ENCODE data around the gene OR51D1.

OR51D1 gene, protein sequence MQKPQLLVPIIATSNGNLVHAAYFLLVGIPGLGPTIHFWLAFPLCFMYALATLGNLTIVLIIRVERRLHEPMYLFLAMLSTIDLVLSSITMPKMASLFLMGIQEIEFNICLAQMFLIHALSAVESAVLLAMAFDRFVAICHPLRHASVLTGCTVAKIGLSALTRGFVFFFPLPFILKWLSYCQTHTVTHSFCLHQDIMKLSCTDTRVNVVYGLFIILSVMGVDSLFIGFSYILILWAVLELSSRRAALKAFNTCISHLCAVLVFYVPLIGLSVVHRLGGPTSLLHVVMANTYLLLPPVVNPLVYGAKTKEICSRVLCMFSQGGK

DNA sequence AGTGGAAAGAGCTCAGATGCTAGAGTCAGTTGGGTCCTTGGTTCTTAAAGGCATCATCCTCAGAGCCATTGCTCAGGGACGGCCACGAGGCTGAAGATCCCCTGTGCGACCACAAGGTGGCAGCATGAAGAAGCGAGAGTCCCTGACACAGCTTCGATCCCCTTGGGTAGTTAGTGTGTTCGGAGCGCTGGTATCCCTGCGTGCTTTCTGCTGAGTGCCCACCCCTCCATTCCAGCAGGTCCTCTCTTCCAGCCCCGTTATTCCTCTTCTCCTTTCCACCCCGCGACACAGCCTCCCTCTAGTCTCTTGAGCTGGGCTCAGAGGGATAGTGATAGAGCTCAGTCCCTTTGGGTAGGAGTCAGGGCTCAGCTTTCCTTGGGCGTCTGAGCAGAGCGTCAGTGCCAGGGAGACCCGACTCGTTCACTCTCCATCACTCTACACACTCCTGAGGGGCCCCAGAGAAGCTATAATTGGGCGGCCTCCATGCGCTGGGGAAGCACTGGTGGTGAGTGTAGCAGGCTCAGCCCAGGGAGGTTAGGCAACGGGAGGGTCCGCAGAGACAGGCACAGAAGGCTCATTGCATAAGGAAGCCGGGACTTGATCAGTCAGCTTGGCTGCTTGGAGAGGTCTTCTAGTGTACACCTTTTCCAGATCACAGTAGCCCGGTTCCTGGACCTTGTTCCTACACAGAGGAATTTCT lies at the start of gene OR51D1:
TSS of gene OR51D1 (plus strand) at position 516 of the 700 bp plus-strand sequence. CDS start 2,314 bp downstream, outside the sequence.
- DNase-seq: peak; percentile 45

DNA sequence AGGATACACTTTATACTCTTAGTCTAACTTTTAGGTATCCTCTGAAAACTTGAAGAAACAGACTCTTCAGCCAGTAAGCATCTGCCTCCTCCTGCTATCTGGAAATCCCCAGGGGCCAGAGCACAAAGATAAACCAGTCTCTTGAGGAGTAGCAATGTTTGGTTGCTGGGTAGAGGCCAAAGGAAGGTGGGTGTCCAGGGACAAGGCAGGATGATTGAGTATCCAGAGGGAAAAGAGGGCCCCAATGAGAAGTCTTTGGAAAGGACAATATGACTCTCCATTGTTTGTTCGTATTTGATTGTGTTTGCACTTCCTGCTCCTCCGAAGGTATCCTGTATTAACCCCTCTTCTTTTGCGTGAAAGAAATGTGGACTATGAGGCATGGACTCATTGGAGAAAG lies 48.3 kb upstream of the OR51D1 start:
- DNase-seq: no peak

DNA sequence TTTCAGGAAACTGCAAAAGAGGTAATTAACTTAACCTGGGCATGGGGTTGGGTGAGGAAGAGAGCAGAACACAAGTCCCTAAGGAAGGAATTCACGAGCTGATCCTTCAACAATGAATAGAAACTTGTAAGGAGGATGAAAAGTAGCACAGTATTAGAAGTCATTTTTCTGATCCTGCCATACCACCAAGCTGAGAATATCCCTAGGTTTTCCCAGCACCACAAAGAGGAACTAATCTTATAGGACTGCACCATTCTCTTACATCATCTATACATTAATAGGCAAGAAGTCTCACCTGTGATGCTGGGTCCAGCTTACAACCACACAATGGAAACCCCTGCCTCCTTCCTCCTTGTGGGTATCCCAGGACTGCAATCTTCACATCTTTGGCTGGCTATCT lies 43.5 kb upstream of the OR51D1 start, which contains the start of gene OR52I1:
TSS of gene OR52I1 (plus strand) at position 301 of the 400 bp plus-strand sequence. CDS start at position 301, 0 bp downstream.
- DNase-seq: no peak

DNA sequence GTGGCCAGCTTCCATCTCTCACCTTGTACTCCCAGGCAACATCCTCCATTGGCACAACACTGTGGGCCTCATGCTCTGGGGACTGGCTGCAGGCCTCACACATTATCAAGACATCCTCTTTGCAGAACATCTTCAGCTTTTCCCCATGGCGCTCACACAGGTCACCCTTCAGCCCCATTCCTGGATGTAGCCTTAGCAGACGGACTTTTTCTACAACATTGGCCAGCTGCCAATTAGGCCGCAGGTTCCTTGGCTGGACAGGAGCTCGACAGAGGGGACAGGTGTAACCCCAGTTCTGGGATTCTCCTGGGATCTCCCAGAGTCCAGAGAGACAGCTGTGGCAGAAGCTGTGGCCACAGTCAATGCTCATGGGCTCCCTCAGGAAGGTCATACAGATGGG lies 32.2 kb upstream of the OR51D1 start:
- no peak for DNase-seq

DNA sequence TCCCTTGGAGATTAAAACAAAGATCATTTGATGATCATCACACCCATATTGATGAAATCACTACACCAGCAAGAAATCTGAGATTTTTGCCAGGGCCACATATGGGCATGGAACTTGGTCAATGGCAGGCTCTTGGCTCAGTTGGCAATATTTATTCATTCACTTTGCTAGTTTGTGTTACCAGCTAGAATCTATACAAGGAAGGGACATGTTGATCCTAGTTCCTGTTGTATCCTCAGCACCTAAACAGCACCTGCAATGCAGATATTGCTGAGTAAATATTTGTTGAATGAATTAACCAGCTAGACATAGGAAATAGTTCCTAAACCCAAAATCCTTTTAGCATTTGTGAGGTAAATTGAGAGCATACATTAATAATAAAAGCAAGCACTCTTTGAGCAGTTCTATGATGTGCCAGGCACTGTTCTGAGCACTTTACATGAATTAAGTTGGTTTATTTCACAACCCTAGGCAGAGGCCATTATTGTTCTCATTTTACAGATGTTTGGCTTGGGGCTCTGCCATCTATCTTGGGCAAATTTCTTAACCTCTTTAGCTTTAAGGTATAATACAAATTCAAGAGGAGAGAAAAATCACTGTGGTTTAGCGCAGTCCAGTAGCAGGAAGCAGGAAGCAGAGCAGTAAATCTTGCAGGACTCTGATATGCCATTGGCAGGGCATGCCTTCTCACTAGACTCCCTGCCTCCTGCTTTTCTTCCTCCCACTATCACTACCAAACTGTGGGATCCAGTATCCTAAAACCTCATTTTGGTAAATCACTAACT lies 30.9 kb upstream of the OR51D1 start:
- DNase-seq: no peak

DNA sequence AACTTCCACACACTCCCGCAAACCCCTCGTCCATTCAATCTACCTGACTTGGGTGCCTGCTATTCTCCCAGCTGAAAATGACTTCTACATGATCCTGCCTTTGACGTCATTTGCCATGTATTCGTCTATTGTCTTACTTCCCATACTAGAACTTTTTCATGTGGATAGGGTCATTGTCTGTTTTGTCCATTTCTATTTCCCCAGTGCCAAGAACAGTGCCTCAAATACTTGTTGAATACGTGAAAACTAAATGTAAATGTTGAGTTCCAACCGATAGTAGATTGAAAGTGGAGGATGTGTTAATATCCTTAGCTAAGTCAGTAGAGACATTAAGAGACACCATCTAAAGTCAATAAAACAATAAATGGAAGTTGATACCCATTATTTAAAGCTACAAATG lies 30.2 kb upstream of the OR51D1 start:
- no peak for DNase-seq

DNA sequence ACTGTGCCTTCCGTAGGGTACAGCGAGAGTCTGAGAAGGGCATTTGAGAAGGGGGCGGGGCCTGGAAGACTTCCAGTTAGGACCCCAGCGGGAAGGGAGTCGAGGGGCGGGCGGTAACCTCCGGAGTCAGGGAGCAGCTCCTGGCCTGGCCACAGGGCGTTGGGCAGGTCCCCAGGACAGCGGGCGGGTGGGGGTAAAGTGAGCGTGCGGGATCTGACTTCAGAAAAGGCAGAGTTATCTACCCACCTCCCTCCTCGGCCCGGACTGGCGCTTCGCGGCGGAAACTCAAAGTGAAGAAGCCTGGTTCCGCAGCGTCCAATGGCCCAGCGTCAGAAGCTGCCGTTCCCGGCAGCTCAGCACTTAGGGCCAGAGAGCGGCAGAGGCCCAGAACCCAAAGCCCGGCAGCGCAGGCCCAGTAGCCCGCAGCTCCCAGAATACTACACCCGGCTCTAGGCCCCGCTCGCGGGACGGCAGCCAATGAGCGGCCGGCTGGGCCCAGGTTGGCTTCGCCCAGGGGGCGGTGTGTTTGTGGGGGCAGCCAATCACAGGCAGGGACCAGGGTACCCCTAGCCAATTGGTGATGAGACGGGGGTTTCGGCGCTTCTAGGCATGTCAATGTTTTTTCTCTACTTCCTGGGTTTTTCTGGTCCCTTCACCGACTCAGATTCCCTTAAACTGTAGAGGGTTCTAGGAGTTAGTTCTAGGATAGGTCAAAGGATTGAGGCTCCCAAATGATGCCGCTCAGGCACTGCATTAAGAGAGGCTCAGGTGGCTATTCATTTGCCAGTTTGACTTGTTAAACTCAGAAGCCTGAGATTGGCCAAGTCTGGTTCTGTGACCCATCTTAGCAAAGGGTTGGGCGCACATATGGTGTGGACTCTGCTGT lies 29.3 kb upstream of the OR51D1 start, which contains the start of gene TRIM68:
TSS of gene TRIM68 (minus strand) at position 451 of the 886 bp plus-strand sequence. CDS start 2,727 bp downstream, outside the sequence.
- DNase-seq: peak; percentile 93

DNA sequence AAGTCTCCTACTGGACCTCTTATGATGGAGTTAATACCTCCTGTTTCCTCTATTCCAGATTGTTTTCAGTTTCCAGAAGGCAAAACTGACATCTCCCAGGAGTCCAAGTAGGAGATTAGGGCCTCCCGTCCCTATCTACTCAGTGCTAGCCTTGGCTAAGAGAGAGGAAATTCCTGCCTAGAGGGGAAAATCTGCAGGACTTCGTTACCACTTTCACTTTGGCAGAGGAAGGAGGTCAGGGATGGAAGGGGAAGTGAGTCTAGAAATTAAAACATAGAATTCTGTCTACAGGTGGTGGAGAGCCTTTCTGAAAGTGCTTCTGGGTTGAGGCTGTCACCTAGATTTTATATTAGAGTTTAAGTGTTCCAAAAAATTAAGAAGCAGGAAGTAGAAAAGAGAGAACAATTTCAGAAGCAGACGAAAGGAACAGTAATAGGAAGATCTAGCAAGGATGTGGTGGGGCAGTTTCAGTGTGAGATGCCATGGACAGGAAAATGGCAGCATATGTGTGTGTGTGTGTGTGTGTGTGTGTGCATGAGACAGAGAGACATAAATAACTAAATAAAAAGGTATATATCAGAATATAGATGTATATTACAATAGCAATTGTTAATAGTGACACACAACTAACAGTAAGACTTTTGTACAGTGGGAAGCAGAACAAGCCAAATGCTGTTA lies 26.9 kb upstream of the OR51D1 start:
- DNase-seq: no peak

DNA sequence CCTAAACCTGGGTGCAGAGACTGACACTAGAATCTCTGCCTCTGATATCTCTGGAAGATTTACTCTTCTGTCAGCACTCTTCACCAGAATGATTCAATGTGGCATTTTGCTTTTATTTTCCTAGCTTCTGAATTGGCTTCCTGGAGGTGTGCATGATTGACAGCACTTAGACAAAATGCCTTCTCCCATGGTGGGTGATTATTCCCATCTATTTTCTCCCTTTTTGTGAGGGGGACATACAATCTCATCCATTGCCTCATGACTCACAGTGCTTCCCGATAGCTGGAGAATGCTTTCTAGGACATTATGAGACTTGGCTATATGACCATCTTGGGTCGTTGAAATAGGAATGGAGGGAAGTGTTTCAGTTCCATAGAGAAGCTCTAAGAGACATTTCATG lies 25.3 kb upstream of the OR51D1 start:
- DNase-seq: no peak

DNA sequence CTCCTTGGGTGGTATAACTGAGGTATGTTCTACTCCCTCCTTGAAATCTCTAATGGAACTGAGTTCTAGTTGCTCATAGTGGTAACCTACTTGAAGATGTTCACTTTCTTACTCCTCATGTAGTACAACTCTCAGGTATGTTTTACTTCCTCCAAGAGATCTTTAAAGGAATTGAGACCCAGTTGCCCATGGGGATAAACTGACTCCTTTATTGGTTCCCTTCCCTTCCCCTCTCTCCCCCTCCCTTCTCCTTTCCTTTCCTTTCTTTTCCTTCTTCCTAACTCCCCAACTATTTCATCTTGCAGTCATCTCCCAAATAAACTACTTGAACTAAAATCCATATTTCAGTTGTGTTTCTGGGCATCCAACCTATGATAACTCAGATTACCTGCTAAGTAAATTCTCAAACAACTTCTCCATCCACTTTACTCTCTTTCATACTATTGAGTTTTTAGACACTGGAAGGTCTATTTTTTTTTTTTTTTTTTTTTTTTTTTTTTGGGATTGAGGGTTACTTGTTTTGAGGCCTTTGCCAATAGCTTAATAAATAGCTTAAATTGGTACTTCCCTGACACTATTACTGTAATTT lies 21.3 kb upstream of the OR51D1 start:
- DNase-seq: no peak

DNA sequence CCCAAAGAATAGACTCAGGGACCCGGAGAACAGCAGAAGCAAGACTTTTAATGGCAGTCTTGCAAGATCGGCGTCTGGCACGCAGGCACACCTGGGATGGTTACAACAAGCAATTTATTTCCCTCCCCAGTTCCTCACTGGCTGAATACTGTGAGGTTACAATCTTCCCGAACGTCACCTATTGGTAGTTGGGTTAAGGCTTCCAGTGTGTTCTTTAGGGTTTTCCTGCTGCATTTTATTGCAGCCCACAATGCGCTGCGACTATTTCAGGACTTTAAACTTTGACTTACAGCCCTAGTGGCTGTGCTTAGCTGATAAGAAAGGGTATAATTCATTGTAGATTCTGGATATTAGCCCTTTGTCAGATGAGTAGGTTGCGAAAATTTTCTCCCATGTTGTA lies 17.8 kb upstream of the OR51D1 start:
- DNase-seq: no peak

DNA sequence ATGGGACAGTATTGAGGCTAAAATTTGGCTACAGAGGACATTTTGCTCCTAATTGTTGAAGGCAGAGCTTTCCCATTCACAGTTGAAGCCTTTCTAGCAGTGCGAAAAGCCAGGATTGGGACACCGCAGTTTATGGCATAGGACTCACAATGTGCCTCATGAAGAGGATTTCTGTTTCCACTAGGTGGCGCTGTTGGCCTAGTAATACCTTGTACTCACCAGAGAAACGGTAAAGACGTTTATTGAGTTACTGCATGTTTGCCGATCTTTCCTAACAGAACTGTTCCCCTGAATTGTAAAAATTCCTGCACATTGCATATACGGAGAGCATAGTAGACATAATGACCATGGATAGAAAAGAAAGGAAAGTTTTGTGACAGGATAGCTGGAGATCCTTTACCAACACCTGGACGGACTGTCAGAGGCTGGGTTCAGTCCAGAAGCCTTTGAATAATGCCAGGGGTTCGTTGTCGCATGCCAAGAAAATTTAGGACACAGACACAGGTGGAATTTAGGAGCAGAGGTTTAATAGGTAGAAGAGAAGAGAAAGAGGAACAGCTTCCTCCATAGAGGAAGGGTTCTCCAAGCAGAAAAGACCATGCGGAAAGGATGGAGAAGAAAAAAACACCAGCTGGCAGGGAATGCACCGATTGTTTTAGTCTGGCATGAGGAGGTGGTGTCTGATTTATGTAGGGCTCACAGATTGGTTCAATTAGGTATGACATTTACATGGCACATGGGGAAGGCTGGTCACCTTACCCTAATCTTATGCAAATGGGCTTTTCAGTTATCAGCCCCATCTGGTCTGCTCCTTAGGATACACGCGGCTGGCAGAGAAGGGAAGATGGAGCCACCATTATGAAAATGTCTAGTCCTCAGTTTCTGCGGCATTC lies 10.8 kb upstream of the OR51D1 start:
- no peak for DNase-seq

DNA sequence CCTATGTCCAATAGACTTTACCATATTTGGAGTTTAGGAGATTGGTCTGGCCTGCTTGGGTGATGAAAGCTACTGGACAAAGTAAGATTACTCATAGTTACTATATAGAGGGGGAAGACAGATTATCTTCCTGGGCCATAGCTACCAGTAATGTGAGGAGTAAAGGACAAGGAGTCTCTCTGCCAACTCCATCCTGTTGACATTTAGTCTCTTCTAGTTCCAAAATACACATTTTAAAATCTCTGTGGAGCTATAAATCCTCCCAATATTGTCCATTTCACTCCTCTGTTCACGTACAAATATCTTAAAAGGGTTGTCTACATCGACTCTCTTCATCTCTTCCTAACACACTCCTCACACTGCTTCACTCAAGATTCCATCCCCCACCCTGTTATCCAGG lies 1.1 kb upstream of the OR51D1 start:
- no peak for DNase-seq

DNA sequence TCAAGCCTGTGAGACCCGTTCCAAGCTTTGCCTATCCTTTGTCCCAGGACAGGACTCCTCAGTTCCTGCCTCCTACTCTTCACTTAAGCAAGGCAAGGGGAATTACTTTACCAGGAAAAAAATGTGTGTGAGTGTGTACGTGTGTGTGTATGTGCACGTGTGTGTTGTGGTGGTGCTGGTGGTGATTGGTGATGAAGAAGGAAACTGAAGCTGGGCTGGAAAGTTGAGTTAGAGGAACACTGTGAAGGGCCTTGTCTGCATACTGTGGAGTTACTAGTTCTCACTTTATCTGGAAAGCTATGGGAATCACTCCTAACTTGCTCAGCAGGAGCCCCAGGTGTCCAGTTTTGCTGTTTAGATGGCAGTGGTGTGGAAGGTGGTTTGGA lies 378 bp downstream of the OR51D1 start:
- DNase-seq: no peak

DNA sequence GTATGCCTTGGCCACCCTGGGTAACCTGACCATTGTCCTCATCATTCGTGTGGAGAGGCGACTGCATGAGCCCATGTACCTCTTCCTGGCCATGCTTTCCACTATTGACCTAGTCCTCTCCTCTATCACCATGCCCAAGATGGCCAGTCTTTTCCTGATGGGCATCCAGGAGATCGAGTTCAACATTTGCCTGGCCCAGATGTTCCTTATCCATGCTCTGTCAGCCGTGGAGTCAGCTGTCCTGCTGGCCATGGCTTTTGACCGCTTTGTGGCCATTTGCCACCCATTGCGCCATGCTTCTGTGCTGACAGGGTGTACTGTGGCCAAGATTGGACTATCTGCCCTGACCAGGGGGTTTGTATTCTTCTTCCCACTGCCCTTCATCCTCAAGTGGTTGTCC lies 2.7 kb downstream of the OR51D1 start:
- no peak for DNase-seq

DNA sequence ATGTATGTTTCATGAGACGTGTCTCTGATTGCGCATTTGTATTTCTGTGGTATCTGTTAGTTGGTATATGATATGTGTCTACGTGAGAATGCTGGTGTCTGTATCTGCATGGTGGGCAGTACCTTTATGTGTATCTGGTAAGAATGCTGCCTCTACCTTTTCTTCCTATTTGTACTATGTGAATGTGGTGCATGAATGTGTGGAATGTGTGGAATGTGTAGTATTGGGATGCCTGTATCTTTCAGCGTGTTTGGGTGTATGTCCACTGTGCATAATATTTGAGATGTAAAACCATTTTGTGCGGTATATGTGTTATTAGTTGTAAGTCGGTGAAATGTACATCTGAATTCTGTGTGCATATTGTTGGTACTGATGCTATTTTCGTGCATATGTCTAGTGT lies 4.2 kb downstream of the OR51D1 start:
- no peak for DNase-seq

DNA sequence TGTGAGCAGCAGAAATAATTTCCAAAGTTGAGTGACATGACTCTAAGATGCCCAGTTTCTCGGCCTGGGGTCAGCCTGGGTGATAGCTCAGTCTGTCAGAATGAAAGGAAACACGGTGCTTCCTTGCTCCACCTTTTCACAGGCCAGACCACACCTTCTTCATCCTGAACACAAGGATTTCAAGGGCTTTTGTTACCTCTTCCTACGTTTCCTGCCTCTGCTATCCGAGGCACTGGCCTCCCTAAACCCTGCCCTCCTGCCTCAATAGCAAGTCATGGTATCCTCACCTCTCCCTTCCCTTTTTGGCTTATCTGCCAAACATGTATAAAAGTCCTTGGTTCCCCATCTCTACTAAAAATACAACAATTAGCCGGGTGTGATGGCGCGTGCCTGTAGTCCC lies 4.8 kb downstream of the OR51D1 start:
- no peak for DNase-seq

DNA sequence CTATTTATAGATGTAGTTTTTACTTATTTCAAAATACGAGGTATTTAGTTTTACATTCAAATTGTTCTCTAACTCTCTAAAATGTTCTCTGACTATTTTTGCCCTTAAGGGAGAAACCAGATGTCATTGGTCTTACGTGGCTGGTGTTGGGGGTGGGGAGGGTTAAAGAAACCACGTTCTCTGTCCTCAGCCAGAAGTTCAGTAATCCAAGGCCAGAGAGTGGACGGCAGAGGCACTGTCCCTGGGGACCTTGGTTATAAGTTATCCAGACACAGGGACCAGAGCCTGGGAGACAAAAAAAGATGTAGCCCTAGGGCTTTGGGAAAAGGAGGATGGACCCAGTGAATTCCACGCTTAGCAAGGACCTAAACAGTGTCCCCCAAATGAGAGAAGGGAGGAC lies 5.8 kb downstream of the OR51D1 start:
- no peak for DNase-seq

DNA sequence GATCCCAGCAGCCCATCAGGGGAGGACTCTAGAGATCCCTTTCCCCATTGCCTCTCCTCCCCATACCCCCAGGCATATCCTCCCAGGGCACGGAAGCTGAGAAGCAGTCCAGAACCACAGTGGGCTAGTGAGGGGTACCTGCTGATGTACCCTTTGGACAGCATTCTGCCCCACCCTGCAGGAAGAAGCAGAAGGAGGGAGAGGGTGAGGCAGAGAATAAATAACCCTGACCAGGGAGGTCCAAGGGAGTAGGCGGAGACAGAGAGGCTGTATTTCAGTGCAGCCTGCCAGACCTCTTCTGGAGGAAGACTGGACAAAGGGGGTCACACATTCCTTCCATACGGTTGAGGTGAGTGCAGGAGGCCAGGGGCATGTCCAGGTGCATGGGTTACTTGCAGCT lies 6.4 kb downstream of the OR51D1 start, which contains the start of gene OR51E1:
TSS of gene OR51E1 (plus strand) at position 301 of the 400 bp plus-strand sequence. CDS start 8,545 bp downstream, outside the sequence.
- no peak for DNase-seq

DNA sequence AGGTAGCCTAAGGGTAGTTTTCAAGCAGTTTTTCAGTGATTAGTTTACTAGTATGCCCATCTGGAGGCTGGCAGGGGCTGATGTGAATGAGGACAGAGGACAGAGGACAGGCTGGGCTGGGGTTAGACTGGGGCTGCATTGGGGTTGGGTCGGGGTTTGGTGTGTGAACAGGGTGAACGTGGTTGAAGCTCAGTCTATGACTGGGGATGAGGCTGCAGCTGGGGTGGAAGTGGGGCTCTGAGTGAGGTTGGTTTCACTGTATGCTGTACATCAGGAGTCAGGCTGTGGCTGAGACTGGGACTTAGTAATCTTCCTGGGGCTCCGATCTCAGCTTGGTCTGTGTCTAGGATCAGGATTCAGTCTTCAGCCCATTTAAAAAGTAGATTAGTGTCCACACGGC lies 7.0 kb downstream of the OR51D1 start:
- DNase-seq: no peak

Measured in activated effector memory CD4-positive, alpha-beta T cell treated with Interleukin-2 at 50 U/mL for 16 hours (primary cell).